CD4-positive, alpha-beta T cell treated with Interleukin-4 for 1 hour (primary cell): ENCODE results near the gene IKBKE.
A peak's percentile ranks its signal among the peaks of the same experiment; 100 is the strongest.

Experiments used
- DNase-seq, 2 donors: peaks; one replicate each; pipeline ENCODE4 v3.0.0-alpha.2; 2020 to 2022

IKBKE gene

DNA sequence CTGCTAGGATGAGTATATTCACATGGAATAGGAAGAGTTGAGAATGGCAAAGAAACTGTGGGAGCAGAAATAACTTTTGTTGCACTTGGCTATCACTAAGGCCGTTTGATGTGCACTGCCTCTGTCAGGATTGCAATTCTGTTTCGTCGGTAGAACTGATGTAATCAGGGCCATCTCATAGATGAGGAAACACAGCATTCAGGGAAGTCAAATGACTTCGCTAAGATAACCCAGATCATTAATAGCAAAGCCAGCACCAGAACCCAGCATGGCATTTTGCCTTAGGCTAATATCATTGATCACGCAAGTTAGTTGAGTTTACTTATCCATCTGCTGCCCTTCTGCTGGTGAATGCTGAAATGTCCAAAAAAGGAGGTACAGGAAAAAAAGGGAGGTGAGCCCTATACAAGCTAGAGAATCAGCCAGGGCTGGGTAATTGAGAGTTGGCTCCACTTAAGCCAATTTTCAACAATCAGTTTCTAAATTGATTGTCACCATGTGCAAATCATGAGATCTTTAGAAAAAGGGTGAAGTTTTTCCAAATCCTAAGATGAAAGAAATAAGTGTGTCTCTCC, 44.6 kb downstream of the IKBKE start:
- peak in 1 of 2 donors; percentile 15 for DNase-seq

DNA sequence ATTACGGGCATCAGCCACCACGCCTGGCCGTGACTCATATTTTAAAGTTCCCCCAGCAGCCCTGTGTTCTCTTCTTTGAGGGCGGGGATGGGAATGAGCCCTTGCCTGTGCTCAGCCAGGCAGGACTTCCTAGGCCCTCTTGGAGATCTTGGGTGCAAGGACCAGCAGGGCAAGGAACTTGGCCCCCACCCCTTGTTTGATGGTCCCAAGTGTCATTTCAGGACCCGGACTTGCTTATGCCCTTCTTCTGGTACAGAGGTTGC, 46.4 kb downstream of the IKBKE start:
- DNase-seq = peak in 1 of 2 donors; percentile 28

DNA sequence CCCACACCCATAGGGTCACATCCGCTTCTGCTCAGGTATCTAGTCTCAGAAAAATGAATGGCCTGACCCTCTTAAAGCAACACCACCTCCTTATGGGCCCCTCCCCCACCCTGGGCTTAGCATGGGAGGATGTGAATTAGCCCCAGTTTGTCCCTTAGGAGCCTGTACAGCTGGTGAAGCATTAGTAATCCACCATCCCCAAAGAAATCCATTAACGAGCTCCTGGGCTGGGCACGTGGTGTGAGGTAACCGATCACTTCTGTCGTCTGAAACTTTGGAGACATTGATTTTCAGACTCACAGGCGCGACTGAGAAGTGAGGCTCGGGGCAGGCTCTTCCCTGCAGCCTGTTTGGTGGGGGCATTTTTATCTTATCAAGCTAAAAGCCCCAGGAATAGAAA, 47.5 kb downstream of the IKBKE start:
- no peak for DNase-seq

DNA sequence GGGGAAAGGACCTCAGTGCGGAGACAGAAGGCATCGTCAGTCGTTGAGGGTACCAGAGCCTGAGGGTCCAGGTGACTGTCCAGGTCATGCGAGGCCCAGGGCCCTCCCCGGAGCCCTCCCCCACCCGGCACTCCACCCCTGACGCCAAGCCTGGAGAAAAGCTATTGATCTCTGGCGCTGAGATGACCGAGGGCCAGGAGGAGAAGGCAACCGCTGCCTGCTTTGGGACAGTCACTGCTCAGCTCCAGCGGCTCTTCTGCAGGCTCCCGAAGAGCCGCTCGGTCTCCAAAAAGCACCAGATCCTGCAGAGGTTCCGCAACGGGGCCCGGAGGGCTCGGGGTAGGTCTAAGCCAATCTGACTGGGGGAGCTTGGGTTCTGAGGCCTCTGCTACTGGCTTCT, 47.9 kb downstream of the IKBKE start:
- no peak for DNase-seq

DNA sequence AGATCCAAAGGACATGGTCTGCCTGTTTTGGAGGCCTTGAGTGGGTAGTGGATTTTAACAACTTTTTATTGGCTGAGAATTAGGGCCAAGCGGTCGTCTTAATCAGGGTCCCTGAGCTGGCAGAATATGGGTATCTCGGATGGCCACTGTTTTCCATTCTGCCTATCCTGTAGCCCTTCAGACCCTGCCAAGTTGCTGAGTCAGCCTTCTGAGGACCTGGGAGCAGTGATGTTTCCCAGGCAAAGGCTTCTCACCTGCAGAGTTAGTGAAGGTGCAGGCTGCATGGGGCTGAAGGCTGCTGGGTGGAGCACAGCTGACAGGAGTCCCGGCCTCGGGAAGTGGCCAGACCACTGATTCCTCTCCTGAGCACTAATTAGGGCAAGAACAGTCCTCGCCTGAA, 48.5 kb downstream of the IKBKE start:
- DNase-seq = no peak

DNA sequence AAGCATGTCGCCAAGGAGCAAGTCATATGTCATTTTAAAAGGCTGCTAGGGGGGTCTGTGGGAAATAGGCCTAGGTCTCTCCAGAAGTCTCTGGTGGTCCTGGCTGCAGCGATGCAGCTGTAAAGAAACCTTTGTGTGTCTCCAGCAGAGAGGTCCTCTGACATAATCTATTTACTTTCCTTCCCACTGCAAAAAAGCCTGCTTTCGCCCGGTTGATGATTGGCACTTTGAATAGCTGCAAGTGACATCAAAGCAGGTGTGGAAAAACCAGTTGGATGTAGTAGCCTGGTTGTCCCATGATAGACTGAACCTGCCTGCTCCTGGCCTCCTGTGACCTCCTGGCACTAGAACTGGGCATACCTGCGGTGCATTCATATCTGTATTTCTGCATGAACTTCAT, 50.9 kb downstream of the IKBKE start:
- DNase-seq = no peak

DNA sequence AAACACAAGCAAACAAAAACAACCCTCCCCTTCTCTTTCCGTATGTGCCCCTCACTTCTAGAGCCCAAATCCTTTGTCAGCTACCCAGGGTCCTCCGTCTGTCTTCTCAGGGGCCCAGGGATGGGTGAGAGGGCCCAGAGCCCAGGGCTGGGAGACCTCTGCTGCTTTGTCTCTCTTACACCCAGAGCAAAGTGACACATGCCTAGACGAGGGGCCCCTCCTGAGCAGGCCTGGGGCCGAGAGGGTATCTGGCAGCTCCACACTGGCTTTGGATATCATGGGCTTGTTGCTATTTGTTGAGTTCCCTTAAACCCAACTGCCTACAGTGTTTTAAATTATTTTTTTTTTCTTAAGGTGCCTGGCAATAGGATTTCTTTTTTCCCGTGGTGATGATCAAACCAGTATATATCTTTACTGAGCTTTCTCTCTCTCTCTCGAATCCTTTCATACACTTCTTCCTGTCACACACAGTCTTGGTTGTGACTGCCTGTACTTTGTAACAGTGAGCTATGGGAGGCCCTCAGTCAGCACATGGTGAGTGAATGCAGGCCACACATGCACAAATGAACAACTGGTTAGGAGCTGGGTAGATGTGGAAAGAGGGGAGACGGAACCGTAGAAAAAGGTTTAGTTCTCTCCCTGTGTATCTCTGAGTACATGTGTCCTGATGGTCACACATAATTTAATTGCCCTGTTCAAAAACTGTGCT, 51.6 kb downstream of the IKBKE start:
- no peak for DNase-seq

DNA sequence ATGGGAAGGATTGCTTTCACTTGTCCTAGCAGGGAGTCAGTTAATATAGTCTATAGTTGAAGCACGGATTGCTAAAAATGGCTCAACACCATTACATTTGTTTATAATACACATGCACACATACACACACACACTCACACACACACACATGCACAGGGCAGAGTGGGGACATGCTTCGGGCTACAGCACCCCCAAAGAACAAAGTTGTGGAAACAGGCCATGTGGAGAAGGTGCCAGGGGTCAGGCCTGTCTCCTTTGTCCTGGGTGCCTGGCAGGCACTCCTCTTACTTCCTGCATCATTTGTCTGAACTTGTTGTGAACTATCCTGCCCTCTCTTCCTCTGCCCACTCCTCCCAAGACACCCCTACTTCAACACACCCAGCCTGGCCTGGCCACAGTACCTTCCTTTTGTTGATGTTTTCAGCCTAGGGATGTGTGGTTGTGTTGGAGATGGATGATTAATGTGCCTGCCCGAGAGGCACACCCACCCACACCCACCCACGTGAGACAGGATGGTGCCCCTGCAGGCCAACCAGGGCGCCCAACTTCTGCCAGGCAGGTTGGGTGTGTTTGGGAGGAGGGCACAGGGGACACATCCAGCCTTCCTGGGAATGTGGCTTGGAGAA, 54.6 kb downstream of the IKBKE start:
- no peak for DNase-seq

DNA sequence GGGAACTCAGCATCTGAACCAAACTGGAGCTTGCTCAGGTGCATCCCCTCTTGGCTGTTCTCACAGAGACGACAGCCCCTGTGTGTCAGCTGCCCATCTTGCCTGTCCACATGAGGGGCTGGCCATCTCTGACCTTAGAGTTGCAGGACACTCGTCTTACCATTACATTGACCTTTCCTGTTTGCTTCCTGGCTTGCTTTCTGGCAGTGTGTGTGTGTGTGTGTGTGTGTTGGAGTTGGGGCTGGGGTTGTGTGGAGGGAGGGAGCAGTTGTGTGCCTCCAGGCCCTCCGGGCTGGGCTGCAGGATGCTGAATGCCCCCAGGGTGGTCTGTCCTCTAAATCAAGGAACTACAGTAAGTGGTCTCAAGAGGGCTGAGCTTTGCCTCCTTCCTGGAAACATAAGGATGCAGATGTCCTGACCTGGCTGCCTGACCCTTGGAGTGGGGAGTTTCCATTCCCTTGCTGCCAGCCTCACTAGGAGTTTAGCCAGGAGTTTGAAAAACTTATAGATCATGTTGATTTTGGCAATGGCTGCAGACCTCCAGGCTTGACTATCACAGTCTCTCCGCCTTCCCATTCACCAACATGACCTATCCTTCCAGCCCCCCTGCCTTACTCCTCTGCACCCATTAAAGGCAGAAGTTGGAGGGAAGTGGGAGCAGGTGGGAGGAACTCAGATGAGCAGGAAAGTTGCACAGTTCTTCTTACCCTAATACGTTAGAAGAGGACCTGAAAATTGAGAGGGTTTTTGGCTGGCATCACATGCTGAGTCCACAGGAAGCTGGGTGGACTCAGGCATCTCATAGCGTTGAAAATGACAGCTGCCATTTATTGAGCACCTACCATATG, 56.0 kb downstream of the IKBKE start:
- no peak for DNase-seq

DNA sequence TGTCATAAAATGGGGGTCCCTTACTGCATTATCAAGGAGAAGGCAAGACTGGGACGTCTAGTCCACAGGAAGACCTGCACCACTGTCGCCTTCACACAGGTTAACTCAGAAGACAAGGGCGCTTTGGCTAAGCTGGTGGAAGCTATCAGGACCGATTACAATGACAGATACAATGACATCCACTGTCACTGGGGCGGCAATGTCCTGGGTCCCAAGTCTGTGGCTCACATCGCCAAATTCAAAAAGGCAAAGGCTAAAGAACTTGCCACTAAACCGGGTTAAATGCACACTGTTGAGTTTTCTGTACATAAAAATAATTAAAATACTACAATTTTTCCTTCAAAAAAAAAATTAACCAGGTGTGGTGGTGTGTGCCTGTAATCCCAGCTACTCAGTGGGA, 59.1 kb downstream of the IKBKE start:
- DNase-seq = no peak

DNA sequence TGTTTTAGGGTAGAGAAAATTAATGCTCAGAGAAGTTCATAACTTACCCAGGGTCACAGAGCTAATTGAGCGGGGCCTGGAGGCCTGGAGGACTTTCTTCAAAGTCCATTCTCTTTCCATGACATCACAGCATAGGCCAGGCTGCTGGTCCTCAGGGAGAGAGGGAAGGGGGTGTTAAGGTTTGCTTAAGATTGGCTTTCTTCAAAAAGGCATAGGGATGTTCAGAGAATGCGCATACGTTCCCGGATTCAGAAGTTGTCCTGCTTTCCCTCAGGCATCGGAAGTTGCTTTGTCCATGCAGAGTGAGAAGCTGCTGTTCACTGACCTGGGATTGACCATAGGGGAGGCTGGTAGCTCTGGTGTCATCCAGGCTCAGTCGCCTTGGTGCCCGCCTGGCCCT, 62.1 kb downstream of the IKBKE start:
- DNase-seq = no peak

DNA sequence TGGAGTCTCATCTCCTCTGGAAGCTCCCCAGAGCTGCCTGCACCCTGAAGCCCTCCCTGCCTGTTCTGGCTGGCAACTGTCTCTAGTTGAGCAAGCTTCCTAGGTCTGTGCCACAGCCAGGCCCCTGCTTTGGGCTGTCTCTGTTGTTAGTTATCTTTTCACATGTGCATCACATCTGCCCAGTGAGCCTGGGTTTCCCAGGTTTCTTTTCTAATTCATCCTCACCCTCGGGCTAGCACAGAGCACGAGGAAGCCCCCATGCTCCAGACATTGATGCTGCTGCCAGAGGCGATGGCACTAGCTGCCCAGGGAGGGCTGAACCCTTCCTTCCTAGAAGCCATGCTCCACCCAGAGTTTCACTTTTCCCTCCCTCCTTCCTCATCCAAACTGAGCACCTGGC, 64.3 kb downstream of the IKBKE start:
- no peak for DNase-seq

DNA sequence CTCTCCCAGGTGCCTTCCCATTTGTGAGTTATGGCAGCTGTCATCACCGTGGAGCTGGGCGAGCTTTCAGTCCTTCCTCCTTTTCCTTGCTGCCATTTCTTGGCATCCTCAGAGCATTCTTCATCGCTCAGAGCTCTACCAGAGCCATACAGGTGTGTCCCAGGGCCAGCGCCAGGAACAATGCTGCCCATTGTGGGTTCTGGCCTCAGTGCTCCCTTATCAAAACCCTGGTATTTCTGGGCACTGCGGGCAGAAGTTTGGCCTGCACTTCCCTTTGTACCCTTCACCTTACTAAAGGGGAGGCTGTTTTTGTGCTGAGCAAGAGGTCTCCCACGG, 65.5 kb downstream of the IKBKE start:
- DNase-seq = no peak

DNA sequence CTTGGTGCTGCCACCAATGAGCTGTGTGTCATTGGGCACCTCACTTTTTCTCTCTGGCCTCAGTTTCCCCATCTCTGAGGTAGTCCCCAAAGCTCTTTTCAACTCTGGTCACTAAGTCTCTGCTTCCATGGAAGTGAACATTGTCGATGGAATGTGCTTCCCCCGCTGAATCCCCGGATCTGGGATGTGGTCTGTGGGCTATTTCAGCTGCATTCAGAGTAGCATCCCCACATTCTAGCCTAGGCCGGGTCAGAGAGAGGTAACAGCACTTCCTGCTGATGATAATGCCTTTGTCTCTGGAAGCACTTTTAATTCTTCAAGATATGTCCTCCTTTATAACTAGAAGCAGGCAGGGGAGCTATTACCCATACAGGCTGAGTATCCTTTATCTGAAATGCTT, 66.9 kb downstream of the IKBKE start:
- DNase-seq = no peak

DNA sequence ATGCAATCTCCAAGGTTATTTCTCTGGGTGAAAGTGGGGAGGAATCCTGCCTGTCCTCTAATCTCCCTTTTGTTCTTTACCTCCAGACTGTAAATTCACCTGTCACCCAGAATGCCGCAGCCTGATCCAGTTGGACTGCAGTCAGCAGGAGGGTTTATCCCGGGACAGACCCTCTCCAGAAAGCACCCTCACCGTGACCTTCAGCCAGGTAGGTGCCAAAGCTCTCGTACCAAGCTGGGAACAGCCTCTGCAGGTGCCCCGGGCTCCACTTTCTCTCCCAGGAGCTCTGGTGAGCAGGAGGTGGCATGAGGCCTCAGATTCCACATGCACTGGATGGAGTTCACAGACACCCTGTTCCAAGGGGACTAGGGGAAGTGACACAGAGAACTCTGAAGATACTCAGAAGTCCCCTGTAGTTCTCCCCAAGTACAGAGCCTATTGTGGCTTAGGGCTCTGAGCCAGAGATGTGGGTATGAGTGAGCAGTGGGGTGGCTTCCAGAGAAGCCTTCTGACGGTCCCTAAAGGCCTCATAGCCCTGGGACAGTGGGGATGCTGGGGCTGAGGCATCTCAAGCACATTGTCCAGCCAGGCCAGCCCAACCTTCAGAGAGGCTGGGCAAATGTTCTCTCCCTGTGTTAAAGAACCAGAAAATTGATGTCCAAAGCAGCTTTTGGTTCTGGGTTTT, 68.0 kb downstream of the IKBKE start:
- DNase-seq = no peak

DNA sequence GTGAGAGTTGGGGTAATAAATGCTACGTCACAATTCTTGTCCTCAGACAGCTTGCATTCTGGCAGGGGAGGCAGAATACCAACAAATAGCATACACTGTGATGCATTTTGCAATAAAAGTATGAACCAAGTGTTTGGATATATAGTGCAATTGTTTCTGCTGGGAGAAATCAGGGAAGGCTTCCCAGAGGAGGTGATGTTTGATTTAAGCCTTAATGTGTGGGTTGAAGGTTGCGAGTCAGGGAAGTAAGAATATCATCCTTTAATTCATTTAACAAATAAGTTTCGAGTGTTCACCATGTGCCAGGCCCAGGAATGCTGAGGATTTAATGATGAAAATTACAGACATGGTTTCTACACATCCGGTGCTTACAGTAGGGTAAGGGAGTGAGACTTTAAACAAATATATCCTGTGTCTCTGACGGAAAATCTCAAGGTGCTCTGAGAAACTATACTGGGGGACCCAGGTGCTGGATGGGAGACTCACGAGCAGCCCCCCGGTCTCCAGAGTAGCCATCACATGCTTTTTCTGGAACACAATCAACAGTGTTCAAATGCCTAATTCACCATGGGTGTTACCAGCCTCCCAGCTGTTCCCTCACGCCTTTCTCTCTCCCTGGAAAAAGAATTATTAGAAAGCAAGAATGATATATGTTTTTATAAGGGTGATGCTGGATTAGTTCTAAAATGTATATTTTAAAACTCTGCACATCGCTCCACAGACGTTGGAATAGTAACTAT, 68.8 kb downstream of the IKBKE start:
- DNase-seq = no peak

DNA sequence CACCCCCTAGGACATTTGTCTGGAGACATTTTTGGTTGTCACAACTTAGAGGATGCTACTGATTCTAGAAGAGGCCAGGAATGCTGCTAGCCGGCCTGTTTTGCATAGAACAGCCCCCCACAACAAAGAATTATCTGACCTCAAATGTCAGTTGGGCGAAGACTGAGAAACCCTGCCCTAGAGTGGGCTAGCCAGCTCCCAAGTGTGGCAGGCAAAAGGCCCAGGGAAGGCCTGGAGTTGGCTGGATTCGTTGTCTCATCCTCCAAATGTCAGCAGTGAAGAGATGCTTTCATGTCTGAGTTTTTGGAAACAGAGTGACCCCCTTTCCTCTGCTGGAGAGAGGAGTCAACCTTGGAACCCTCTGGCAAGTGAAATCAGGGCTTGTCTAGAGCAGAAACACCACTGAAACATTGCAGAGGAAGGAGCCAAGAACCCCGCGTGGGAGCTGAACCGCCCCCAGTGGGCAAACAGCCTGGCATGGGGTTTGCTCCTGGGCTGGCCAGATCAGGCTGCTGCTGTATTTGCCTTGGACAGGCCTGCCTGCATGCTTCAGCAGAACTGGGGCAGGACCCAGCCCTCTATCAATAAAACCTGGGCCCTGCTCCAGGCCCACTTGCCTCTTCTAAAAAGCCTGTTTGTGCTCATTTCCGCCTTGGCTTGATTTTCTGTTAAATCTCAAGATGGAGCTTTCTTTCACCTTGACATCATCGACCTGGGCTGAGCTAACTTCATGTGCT, 69.9 kb downstream of the IKBKE start:
- DNase-seq = no peak

DNA sequence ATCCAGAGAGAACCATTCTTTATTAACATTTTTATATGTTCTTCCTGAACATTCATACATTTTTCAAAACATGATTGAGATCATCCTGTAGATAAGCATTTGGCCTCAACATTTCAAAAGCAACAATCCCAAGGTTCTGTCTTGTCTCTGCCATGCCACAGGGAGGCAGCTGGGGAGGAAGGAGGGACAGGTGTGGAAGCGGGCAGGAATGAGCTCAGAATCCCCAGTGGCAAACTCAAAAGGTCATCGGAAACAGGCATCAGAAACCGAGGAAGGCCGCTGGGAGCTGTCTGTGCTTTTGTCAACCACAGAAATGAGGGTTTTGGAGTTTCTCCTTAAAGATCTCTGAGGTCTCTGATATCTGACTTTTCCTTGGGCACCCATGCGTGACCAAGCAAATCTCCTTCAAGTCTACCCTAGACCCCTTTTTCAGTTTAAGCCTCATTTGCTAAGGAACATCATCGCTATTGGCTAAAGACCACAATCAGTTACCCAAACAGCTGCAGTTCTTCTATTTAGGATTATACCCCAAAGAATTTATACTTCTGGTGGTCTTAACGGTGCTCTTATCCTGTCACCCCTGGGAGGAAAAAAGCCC, 71.1 kb downstream of the IKBKE start:
- DNase-seq = no peak

DNA sequence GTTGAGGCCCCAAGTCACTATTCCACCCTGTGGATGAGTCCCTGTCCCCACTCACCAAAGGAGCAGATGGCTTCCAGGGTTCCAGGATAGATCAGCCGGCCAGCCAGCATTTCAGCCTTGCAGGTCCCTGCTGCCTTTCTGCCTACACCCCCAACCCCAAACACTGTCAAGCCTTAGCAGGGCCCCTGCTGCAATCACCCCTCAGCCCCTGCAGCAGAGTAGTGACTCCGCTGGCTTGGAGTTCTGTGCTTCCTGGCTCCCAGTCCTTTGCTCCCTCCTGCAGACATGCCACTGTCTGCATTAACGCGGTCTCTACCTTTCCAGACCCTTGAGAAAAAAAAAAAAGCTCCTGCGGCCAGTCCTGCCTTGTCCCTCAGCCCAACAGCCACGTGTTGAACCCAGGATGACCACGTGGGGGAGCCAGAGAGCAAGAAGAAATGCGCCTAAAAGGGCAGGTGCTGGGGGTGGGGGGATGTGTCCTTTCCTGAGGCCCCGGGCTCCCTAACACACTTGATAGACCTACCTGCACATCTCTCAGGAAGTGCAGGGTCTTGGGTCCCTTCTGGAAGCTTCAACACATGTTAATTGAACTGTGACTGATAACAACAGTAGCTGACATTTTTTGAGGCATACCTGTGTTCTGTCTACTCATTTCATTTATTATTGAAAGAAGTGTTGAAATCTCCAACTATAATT, 74.4 kb downstream of the IKBKE start:
- peak; percentile 76 to 83 for DNase-seq

DNA sequence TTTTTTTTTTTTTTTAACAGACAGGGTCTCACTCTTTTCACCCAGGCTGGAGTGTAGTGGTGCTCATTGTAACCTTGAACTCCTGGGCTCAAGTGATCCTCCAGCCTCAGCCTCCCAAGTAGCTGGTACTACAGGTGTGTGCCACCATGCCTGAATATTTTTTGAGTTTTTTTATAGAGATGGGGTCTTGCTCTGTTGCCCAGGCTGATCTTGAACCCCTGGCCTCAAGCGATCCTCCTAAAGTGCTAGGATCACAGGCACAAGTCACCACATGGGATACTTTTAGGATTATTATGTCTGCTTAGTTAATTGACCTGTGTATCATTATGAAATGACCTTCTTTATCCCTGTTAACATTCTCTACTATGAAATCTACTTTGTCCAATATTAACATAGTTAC, 75.1 kb downstream of the IKBKE start:
- DNase-seq = no peak
